C4-2B (cell line): ENCODE data around the gene NPR2.

Source experiments
- H3K27ac ChIP-seq: fragments of 450-650 bp; 2 replicates; pipeline ENCODE4 v1.5.1; 2017
- ZFX ChIP-seq: fragments of 450-650 bp; IDR thresholded peaks from 2 replicates; pipeline ENCODE4 v1.6.1; 2017
- TF ChIP-seq, protein P1 (sequence below): fragments of 450-650 bp; conservative IDR thresholded peaks from 2 replicates; pipeline ENCODE4 v1.5.1; 2017; ENCODE audit warnings: mild to moderate bottlenecking

Gene NPR2

GRCh38 chr9:35776018-35776417 lies 15.4 kb upstream of the NPR2 start:
- TF ChIP-seq, protein P1, sequence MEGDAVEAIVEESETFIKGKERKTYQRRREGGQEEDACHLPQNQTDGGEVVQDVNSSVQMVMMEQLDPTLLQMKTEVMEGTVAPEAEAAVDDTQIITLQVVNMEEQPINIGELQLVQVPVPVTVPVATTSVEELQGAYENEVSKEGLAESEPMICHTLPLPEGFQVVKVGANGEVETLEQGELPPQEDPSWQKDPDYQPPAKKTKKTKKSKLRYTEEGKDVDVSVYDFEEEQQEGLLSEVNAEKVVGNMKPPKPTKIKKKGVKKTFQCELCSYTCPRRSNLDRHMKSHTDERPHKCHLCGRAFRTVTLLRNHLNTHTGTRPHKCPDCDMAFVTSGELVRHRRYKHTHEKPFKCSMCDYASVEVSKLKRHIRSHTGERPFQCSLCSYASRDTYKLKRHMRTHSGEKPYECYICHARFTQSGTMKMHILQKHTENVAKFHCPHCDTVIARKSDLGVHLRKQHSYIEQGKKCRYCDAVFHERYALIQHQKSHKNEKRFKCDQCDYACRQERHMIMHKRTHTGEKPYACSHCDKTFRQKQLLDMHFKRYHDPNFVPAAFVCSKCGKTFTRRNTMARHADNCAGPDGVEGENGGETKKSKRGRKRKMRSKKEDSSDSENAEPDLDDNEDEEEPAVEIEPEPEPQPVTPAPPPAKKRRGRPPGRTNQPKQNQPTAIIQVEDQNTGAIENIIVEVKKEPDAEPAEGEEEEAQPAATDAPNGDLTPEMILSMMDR, result no peak
- no peak for TF ChIP-seq ZFX
- H3K27ac ChIP-seq, result no peak overlapping the region

DNA sequence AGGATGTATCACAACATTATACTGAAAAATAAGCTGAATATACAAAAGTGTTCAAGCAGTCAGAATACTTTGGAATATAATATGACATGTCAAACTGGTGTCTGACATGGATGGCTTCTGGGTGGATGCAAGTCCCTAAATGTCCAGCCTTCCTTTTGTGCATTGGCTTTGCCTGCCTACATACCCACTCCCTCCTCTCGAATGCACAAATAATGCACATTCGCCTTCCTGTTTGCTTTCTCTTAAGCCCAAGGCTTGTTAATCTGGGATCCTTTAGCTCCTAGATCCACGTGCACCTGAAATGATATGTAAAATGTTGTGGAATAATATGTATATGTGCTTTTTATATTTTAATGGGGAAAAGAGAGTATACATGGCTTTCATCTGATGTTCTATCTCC lies 12.9 kb upstream of the NPR2 start:
- H3K27ac ChIP-seq, result no peak overlapping the region
- TF ChIP-seq ZFX, result no peak
- TF ChIP-seq, protein P1, result no peak

- H3K27ac ChIP-seq, result no peak overlapping the region
- no peak for TF ChIP-seq ZFX
- TF ChIP-seq, protein P1, result no peak
Observed at GRCh38 chr9:35781066-35781465, 10.3 kb upstream of the NPR2 start.

GRCh38 chr9:35783418-35783817 lies 8.0 kb upstream of the NPR2 start:
- H3K27ac ChIP-seq, result no peak overlapping the region
- TF ChIP-seq, protein P1, result no peak
- no peak for TF ChIP-seq ZFX

- TF ChIP-seq, protein P1, result no peak
- TF ChIP-seq ZFX, result no peak
- H3K27ac ChIP-seq, result no peak overlapping the region
Observed at GRCh38 chr9:35789541-35789940, 1.9 kb upstream of the NPR2 start.

DNA sequence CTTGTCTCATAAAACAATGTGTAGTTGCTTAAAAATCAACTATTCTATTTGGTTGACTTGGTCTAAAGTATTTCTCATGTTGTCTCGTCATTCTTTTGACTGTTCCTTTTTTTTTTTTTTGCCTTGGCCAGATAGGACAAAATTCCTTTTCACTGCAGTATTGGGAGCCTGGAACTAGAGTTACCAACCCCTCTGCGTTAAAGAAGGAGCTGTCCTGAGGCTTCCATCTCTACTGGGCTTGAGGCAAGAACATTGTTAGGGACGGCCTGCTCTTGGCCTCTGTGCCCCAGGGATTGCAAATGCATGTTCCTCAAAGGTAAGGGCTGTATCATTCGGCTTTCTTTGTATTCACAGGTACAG lies 1.4 kb upstream of the NPR2 start:
- no peak overlapping the region for H3K27ac ChIP-seq
- no peak for TF ChIP-seq ZFX
- TF ChIP-seq, protein P1, result no peak

- TF ChIP-seq, protein P1, result peak; percentile 93
- TF ChIP-seq ZFX, result no peak
- H3K27ac ChIP-seq, result no peak overlapping the region
Observed at GRCh38 chr9:35790385-35791296, 750 bp upstream of the NPR2 start.
